ENCODE data around the gene RUBCN. TPM values are rescaled to one million over a fixed set of nuclear protein-coding genes. Genes with fewer than 3 reads are reported as not detected.
"Not testable (repeated sequence)": the region's sequence is repeated elsewhere in the genome, so short reads cannot be mapped to it uniquely, and the experiment has no call there.

The RUBCN gene
- total RNA-seq, 2 donors from 2014 or later = 33.8 to 34.0 TPM

GRCh38 chr3:197686899-197687298 is 49.8 kb downstream of the RUBCN start:
- H3K4me1 Mint-ChIP-seq = peaks cover 3% of the 10 kb centered on the region
- peak overlapping the region; percentile 43 for H3K27ac Mint-ChIP-seq
- no peak overlapping the region for H3K4me3 Mint-ChIP-seq
- H3K36me3 Mint-ChIP-seq (ENCODE audit: low read depth) = peaks cover 83% of the 10 kb centered on the region
- H3K9me3 Mint-ChIP-seq = no peaks in the 10 kb centered on the region
- no peaks in the 10 kb centered on the region for H3K27me3 Mint-ChIP-seq
- peak; percentile 71 for ATAC-seq (replicated peaks)

- Mint-ChIP-seq H3K27me3 (no peaks in the 10 kb centered on the region), H3K4me1 (peaks cover 3% of the 10 kb centered on the region), H3K9me3 (no peaks in the 10 kb centered on the region), H3K27ac (no peak overlapping the region), H3K36me3 (ENCODE audit: low read depth) (peaks cover 84% of the 10 kb centered on the region), H3K4me3 (no peak overlapping the region)
- no peak for ATAC-seq (replicated peaks)
Observed at GRCh38 chr3:197685546-197685945, 51.2 kb downstream of the RUBCN start.

- Mint-ChIP-seq H3K4me1 (no peaks in the 10 kb centered on the region), H3K27ac (peak overlapping the region; percentile 62), H3K27me3 (no peaks in the 10 kb centered on the region), H3K36me3 (ENCODE audit: low read depth) (peaks cover 62% of the 10 kb centered on the region), H3K4me3 (no peak overlapping the region), H3K9me3 (no peaks in the 10 kb centered on the region)
- ATAC-seq (replicated peaks) = no peak
Observed at GRCh38 chr3:197683191-197683590, 53.5 kb downstream of the RUBCN start.

- no peak for ATAC-seq (replicated peaks)
- no peaks in the 10 kb centered on the region for H3K9me3 Mint-ChIP-seq
- no peaks in the 10 kb centered on the region for H3K27me3 Mint-ChIP-seq
- H3K36me3 Mint-ChIP-seq (ENCODE audit: low read depth) = peaks cover 58% of the 10 kb centered on the region
- H3K4me3 Mint-ChIP-seq = no peak overlapping the region
- no peaks in the 10 kb centered on the region for H3K4me1 Mint-ChIP-seq
- H3K27ac Mint-ChIP-seq = no peak overlapping the region
Observed at GRCh38 chr3:197682713-197683112, 54.0 kb downstream of the RUBCN start.

GRCh38 chr3:197680955-197681521 is 55.7 kb downstream of the RUBCN start:
- Mint-ChIP-seq H3K27me3 (no peaks in the 10 kb centered on the region), H3K4me3 (no peak overlapping the region), H3K4me1 (no peaks in the 10 kb centered on the region), H3K9me3 (no peaks in the 10 kb centered on the region), H3K36me3 (ENCODE audit: low read depth) (peaks cover 55% of the 10 kb centered on the region), H3K27ac (no peak overlapping the region)
- ATAC-seq (replicated peaks) = no peak

GRCh38 chr3:197675951-197676350 is 60.8 kb downstream of the RUBCN start:
- Mint-ChIP-seq H3K36me3 (ENCODE audit: low read depth) (peaks cover 66% of the 10 kb centered on the region), H3K9me3 (no peaks in the 10 kb centered on the region), H3K27ac (no peak overlapping the region), H3K27me3 (no peaks in the 10 kb centered on the region), H3K4me3 (no peak overlapping the region), H3K4me1 (no peaks in the 10 kb centered on the region)
- no peak for ATAC-seq (replicated peaks)

- no peak overlapping the region for H3K4me3 Mint-ChIP-seq
- no peak for ATAC-seq (replicated peaks)
- no peaks in the 10 kb centered on the region for H3K4me1 Mint-ChIP-seq
- H3K27ac Mint-ChIP-seq = peak overlapping the region; percentile 52
- no peaks in the 10 kb centered on the region for H3K27me3 Mint-ChIP-seq
- H3K36me3 Mint-ChIP-seq (ENCODE audit: low read depth) = peaks cover 62% of the 10 kb centered on the region
- no peaks in the 10 kb centered on the region for H3K9me3 Mint-ChIP-seq
Observed at GRCh38 chr3:197675563-197675860, 61.2 kb downstream of the RUBCN start.

- no peak for ATAC-seq (replicated peaks)
- Mint-ChIP-seq H3K27me3 (no peaks in the 10 kb centered on the region), H3K4me3 (no peak overlapping the region), H3K9me3 (no peaks in the 10 kb centered on the region), H3K36me3 (ENCODE audit: low read depth) (peaks cover 60% of the 10 kb centered on the region), H3K4me1 (no peaks in the 10 kb centered on the region), H3K27ac (peak overlapping the region; percentile 52)
Observed at GRCh38 chr3:197674741-197675562, 61.8 kb downstream of the RUBCN start.

GRCh38 chr3:197673170-197673569 is 63.5 kb downstream of the RUBCN start:
- Mint-ChIP-seq H3K4me3 (no peak overlapping the region), H3K27ac (peak overlapping the region; percentile 56), H3K27me3 (no peaks in the 10 kb centered on the region), H3K36me3 (ENCODE audit: low read depth) (peaks cover 60% of the 10 kb centered on the region), H3K9me3 (no peaks in the 10 kb centered on the region), H3K4me1 (no peaks in the 10 kb centered on the region)
- ATAC-seq (replicated peaks) = no peak

- H3K36me3 Mint-ChIP-seq (ENCODE audit: low read depth) = peaks cover 40% of the 10 kb centered on the region
- H3K4me3 Mint-ChIP-seq = no peak overlapping the region
- H3K4me1 Mint-ChIP-seq = no peaks in the 10 kb centered on the region
- H3K27me3 Mint-ChIP-seq = no peaks in the 10 kb centered on the region
- H3K9me3 Mint-ChIP-seq = no peaks in the 10 kb centered on the region
- peak overlapping the region; percentile 41 for H3K27ac Mint-ChIP-seq
- ATAC-seq (replicated peaks) = no peak
Observed at GRCh38 chr3:197670361-197670760, 66.3 kb downstream of the RUBCN start.

GRCh38 chr3:197667968-197668367 is 68.7 kb downstream of the RUBCN start:
- H3K27me3 Mint-ChIP-seq = no peaks in the 10 kb centered on the region
- H3K36me3 Mint-ChIP-seq (ENCODE audit: low read depth) = peaks cover 16% of the 10 kb centered on the region
- no peak for ATAC-seq (replicated peaks)
- no peaks in the 10 kb centered on the region for H3K9me3 Mint-ChIP-seq
- H3K4me3 Mint-ChIP-seq = no peak overlapping the region
- no peak overlapping the region for H3K27ac Mint-ChIP-seq
- H3K4me1 Mint-ChIP-seq = no peaks in the 10 kb centered on the region

- H3K9me3 Mint-ChIP-seq; H3K27me3 Mint-ChIP-seq; ATAC-seq (replicated peaks); H3K4me3 Mint-ChIP-seq; H3K27ac Mint-ChIP-seq; H3K4me1 Mint-ChIP-seq: not testable (repeated sequence)
- peaks cover 14% of the 10 kb centered on the region for H3K36me3 Mint-ChIP-seq (ENCODE audit: low read depth)
Observed at GRCh38 chr3:197667293-197667692, 69.4 kb downstream of the RUBCN start.

- not testable (repeated sequence) for H3K27ac Mint-ChIP-seq; H3K27me3 Mint-ChIP-seq; ATAC-seq (replicated peaks); H3K9me3 Mint-ChIP-seq; H3K4me3 Mint-ChIP-seq; H3K4me1 Mint-ChIP-seq; H3K36me3 Mint-ChIP-seq (ENCODE audit: low read depth)
Observed at GRCh38 chr3:197666221-197666842, 70.4 kb downstream of the RUBCN start.

GRCh38 chr3:197665549-197665948 is 71.2 kb downstream of the RUBCN start:
- not testable (repeated sequence) for H3K27me3 Mint-ChIP-seq; H3K4me1 Mint-ChIP-seq; H3K27ac Mint-ChIP-seq; H3K36me3 Mint-ChIP-seq (ENCODE audit: low read depth); H3K9me3 Mint-ChIP-seq; ATAC-seq (replicated peaks); H3K4me3 Mint-ChIP-seq

- ATAC-seq (replicated peaks) = peak; percentile 86
- not testable (repeated sequence) for H3K27me3 Mint-ChIP-seq; H3K9me3 Mint-ChIP-seq; H3K27ac Mint-ChIP-seq; H3K36me3 Mint-ChIP-seq (ENCODE audit: low read depth); H3K4me1 Mint-ChIP-seq; H3K4me3 Mint-ChIP-seq
Observed at GRCh38 chr3:197665142-197665491, 71.6 kb downstream of the RUBCN start.

Data from activated T-helper 17 cell treated with anti-CD3 and anti-CD28 coated beads, Interleukin-2, amount 50 U/mL, for 72 hours (primary cell).